ENCODE data around the gene CGNL1.

The CGNL1 gene

DNA sequence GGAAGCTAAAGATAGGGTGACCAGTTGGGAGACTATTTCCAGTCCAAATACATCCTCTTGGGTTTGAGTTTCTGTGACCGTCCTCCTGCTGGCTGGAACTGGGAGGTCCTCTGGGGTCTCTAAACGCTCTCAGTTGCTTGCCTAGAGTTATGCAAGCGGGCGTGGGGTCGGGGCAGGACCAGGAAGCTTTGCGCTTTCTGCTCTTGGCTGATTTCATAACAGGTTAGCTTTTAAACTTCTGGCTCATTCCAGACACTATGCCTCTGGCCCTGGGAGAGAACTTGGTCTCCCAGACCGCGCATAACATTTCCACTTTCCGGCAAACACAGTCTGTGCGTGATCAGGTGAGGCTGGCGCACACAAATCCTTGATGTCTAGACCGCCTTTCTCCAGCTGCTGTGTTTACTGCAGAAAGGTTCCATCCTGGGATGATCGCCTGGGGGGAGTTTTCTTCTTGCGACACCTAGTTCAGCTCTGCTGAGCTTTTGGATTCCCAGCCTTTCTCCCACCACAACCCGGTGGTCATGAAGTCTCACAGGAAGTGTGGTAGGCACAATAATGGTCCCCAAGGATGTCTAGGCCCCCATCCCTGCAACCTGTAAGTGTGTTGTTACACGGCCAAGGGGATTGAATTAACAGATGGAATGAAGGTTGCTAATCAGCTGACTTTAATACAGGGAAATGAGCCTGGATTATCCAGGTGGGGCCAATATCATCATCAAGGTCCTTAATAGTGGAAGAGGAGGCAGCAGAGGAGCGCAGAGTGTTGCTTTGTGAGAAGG, 23.6 kb upstream of the CGNL1 start:
- H3K4me3 ChIP-seq (ENCODE audit: low read depth, low read length), result no peak overlapping the region
- TF ChIP-seq, protein P1, sequence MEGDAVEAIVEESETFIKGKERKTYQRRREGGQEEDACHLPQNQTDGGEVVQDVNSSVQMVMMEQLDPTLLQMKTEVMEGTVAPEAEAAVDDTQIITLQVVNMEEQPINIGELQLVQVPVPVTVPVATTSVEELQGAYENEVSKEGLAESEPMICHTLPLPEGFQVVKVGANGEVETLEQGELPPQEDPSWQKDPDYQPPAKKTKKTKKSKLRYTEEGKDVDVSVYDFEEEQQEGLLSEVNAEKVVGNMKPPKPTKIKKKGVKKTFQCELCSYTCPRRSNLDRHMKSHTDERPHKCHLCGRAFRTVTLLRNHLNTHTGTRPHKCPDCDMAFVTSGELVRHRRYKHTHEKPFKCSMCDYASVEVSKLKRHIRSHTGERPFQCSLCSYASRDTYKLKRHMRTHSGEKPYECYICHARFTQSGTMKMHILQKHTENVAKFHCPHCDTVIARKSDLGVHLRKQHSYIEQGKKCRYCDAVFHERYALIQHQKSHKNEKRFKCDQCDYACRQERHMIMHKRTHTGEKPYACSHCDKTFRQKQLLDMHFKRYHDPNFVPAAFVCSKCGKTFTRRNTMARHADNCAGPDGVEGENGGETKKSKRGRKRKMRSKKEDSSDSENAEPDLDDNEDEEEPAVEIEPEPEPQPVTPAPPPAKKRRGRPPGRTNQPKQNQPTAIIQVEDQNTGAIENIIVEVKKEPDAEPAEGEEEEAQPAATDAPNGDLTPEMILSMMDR (IDR thresholded peaks at IDR 0.05; ENCODE audit: low read depth, low read length), result no peak

DNA sequence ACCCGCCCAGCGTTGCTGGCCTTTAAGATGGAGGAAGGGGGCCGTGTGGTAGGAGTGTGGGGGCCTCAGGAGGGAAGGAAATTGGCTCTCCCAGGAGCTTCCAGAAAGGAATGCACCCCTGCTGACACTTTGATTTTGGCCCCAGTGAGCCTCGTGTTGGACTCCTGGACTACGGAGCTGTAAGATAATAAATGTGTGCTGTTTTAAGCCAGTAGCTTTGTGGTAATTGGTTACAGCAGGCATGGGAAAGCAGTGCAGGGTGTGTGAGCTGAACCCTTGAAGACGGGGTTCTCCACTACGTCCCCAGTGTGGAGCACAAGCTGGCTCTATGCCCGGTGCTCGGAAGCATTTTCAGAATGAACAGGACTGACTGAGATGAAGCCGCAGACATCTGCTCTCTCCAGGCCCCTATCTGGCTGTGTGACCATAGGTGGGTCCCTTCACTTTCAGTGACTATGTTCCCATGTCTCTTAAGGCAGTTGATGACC, 22.9 kb upstream of the CGNL1 start:
- no peak overlapping the region for H3K4me3 ChIP-seq (ENCODE audit: low read depth, low read length)
- TF ChIP-seq, protein P1 (IDR thresholded peaks at IDR 0.05; ENCODE audit: low read depth, low read length), result no peak

DNA sequence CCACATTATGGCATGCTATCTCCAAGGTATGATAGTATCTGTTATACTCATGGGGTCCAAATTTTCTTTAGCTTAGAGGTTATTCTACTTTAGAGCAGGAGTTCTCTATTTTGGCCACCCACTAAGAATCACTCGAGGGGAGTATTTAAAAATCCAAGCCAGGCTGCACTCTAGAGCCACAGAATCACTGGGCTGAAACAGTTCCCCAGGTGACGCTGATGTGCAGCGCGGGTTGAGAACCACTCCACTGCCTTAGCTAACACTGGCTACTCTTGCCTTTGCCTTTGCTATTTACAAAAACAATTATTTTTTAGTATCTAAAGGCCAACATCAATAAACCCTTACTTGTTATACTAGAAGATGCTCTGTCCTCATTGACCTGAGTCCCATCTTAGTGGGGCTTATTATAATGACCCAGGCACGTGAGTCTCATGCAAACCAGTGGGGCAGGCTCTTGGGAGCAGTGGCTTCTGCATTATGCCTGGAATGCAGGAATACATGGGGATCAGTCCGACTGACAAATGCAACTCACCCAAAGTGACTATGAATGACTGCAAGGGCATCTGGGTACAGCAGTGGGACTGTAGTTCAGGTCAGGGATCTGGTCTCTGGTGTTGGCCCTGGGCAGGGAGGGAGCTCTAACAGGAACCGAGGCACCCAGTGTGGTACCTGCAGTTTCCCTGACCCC, 21.7 kb upstream of the CGNL1 start:
- TF ChIP-seq, protein P1 (IDR thresholded peaks at IDR 0.05; ENCODE audit: low read depth, low read length), result no peak
- H3K4me3 ChIP-seq (ENCODE audit: low read depth, low read length), result no peak overlapping the region

DNA sequence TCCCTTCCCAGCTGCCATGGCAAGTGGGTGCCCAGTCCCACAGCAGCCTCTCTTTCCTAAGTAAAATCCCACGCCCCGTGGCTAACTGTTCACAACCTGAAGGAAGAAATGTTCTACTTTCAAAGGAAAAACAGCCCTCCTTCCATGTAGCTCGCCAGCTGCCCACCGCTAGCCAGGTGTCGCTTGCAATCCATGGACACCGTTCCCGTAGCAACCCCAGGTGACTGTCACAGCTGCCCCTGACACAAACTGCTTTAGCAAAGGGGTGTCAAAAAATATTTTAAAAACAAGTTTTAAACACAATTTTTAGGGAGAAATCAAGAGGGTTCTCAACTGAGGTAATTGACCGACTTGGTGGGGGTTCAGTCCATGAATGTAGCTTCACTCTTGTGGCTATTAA, 21.0 kb upstream of the CGNL1 start:
- TF ChIP-seq, protein P1 (IDR thresholded peaks at IDR 0.05; ENCODE audit: low read depth, low read length), result no peak
- H3K4me3 ChIP-seq (ENCODE audit: low read depth, low read length), result no peak overlapping the region

DNA sequence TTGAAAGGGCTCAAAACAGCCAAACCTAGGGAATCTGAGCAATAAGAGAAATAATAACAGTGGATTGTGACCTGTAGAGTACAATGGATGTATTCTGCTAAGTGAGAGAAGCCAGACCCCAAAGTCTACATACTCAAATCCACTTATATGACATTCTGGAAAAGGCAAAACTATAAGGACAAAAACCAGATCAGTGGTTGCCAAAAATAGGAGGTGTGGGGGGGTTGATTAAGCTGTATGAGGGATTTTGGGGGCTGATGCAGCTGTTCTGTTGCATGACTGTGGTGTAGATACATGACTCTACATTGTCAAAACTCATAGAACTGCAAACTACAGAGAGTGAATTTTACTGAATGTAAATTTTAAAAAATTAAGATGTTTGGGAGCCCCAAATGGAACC, 20.1 kb upstream of the CGNL1 start:
- H3K4me3 ChIP-seq (ENCODE audit: low read depth, low read length), result no peak overlapping the region
- TF ChIP-seq, protein P1 (IDR thresholded peaks at IDR 0.05; ENCODE audit: low read depth, low read length), result no peak

DNA sequence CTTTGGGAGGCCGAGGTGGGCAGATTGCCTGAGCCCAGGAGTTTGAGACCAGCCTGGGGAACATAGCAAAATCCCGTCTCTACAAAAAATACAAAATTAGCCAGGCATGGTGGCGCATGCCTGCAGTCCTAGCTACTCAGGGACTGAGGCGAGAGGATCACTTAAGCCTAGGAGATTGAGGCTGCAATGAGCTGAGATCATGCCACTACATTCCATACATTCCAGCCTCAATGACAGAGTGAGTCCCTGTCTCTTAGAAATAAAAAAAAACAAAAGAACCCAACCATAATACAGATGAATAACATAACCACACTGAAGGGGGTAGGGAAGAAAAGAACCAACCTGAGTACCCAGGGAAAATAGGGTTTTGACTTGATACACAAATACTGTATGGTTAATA, 19.7 kb upstream of the CGNL1 start:
- H3K4me3 ChIP-seq (ENCODE audit: low read depth, low read length), result no peak overlapping the region
- TF ChIP-seq, protein P1 (IDR thresholded peaks at IDR 0.05; ENCODE audit: low read depth, low read length), result no peak

DNA sequence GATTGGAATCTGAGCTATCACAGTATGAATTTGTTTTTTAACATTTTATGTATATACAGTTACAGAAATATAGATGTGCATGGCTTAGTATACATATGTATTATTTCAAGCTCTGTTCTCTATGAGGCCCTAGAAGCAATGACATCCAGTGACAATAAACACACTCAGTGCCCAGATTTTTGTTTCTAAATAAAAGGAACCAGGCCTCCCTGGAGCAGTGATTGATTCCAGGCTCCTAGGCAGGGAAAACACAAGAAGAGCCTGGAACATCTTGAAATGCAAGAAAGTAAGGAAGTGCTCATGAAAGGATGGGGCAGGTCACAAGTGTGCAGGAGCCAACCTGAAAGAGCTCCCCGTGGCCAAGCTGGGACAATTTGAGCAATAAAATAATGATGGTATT, 18.5 kb upstream of the CGNL1 start:
- TF ChIP-seq, protein P1 (IDR thresholded peaks at IDR 0.05; ENCODE audit: low read depth, low read length), result no peak
- H3K4me3 ChIP-seq (ENCODE audit: low read depth, low read length), result no peak overlapping the region
